GM12801 (cell line): ENCODE results near the gene IFITM2.
"Not testable (repeated sequence)": the region's sequence is repeated elsewhere in the genome, so short reads cannot be mapped to it uniquely, and the experiment has no call there.

Experiments
- TF ChIP-seq, protein P1 (sequence below): IDR thresholded peaks from one replicate; pipeline ENCODE4 v1.5.1; 2011; ENCODE audit warnings: control low read depth; ENCODE audit not compliant: insufficient read length; ENCODE audit errors: extremely low read depth

The IFITM2 gene

DNA sequence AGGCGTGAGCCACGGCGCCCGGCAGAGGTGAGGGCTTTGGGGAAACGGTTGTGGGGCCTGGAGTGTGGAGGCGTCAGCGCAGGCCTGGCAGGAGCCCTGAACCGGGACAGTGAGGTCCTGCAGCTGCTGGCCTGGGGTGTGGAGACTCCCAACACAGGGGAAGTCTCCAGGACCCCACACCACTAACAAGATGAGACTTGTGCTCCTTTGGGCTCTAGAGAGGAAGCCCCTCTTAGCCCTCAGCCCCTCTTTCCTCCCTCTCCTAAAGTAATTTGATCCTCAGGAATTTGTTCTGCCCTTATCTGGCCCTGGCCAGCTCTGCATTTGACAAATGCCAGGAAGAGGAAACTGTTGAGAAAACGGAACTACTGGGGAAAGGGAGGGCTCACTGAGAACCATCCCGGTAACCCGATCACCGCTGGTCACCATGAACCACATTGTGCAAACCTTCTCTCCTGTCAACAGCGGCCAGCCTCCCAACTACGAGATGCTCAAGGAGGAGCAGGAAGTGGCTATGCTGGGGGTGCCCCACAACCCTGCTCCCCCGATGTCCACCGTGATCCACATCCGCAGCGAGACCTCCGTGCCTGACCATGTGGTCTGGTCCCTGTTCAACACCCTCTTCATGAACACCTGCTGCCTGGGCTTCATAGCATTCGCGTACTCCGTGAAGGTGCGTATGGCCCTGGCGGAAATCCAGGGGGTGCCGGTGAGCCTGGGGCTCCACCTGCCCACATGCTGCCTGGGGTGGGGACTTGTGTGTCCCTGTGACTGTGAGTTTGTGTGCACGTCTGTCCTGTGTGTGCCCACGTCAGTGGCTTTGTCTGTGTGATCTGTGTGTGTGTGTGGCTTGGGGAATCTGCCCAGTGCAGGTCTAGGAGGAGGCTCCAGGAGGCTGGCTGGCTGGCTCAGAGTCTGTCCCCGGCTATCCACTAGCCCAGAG lies at the start of gene IFITM2:
Gene IFITM2 (plus strand): TSS at position 51 of the 943 bp plus-strand sequence. CDS start 377 bp downstream, at position 428.
- TF ChIP-seq, protein P1, sequence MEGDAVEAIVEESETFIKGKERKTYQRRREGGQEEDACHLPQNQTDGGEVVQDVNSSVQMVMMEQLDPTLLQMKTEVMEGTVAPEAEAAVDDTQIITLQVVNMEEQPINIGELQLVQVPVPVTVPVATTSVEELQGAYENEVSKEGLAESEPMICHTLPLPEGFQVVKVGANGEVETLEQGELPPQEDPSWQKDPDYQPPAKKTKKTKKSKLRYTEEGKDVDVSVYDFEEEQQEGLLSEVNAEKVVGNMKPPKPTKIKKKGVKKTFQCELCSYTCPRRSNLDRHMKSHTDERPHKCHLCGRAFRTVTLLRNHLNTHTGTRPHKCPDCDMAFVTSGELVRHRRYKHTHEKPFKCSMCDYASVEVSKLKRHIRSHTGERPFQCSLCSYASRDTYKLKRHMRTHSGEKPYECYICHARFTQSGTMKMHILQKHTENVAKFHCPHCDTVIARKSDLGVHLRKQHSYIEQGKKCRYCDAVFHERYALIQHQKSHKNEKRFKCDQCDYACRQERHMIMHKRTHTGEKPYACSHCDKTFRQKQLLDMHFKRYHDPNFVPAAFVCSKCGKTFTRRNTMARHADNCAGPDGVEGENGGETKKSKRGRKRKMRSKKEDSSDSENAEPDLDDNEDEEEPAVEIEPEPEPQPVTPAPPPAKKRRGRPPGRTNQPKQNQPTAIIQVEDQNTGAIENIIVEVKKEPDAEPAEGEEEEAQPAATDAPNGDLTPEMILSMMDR = not testable (repeated sequence)

DNA sequence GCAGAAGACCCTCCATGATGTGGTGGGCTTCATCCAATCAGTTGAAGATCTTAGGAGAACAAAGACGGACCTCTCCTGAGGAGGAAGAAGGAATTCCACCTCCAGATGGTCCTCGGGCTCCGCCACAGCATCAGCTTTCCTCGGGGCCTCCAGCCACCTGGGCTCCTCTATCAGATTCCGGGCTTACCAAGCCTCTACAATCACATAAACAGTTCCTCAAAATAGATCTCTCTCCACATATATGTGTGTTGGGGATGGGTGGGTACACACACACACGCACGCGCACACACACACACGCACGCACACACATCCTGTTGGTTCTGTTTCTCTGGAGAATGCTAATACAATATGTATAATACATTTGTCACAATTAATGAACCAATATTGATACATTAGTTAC lies 48.2 kb upstream of the IFITM2 start:
- TF ChIP-seq, protein P1 = no peak

DNA sequence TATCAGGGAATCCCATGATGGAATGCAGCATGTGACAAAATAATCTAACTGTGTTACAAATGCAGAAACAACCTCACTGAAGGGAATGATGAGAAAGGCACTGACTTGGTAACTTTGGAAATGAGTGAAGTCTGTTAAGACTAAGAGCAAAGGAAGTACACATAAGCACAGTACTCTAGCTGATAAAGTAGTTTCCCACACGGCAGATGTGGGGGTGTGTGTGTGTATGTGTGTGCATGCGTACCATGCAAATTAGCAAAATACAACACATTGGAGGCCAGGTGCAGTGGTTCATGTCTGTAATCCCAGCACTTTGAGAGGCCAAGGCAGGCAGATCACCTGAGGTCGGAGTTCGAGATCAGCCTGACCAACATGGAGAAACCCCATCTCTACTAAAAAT lies 46.0 kb upstream of the IFITM2 start:
- TF ChIP-seq, protein P1 = no peak

DNA sequence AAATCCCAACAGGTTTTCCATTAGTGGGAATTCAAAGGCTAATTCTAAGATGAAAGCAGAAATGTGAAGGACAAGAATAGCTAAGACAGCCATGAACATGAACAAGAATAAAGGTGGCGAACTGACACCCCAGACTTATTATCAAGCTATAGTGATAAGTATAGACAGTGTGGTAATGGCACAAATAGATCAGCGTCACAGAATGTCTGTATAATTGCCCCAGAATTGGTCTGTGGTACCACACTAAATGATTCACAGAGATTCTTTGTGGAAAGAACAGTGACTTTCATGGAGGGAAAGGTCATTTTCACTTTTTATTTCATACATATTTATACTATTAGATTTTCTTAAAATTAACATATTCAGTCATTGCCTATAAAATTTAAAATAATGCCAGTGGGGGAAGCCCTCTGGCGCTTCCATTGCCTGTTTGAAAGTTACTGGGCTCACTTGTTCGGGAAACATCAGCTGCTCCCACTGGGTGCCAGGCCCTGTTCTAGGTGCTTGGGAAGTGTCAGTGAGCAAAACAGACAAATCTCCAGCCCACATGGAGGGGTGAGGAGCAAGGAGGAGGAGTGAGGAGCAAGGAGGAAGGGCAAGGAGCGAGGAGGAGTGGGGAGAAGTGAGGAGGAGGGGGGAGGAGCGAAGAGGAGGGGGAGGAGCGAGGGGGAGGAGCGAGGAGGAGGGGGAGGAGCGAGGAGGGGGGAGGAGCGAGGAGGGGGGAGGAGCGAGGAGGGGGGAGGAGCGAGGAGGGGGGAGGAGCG lies 40.8 kb upstream of the IFITM2 start:
- TF ChIP-seq, protein P1 = no peak

DNA sequence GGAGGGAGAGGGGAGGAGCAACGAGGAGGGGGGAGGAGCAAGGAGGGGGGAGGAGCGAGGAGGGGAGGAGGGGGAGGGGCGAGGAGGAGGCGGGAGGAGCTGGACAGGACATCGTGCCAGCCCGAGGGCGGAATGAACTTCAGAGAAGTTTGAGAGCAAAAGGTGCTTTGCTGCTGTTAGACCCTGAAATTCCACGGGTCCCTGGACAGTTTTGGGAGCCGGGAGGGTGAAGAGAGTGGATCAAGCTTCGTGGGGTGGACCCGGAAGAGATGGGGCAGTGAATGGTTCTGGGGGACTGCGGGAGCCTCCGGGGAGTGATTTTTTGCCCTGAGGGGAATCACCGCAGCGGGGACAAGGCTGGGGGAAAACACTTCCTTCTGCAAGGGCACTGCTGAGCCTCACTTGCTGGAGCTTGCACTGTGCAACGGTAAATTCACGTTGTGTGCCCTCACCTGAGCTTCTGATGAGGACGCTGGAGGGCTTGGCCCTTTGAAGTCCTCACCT lies 40.1 kb upstream of the IFITM2 start:
- TF ChIP-seq, protein P1 = no peak

DNA sequence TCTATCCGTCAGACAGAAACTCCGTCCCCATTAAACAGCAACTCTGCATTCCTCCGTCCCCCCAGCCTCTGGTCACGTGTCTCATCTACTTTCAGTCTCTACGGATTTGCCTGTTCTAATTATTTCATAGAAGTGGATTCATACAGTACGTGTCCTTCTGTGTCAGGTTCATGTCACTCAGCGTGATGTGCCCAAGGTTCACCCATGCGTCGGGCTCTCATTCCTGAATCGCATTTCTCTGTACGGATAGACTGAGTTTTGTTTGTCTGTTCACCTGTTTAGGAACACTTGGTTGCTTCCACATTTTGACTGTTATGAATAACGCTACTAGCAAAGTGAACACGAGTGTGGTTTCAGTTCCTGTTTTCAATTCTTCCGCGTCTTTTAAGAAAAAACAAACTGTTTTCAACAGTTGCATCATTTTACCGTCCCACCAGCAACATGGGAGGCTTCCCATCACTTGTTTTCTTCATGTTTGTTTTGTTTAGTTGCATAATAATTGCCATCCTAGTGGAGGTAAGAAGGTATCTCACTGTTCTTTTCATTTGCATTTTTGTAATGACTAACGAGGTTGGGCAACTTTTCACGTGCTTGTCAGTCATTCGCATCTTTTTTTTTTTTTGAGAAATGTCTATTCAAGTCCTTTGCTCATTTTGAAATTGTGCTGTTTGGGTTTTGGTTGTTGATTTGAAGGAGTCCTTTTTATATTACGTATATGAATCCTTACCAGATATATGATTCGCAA lies 38.3 kb upstream of the IFITM2 start:
- TF ChIP-seq, protein P1 = no peak
